WTC11 (cell line): ENCODE data around the gene POLA1.

Experiments
- ATF3 ChIP-seq: sonication (generic); formaldehyde crosslinking; conservative IDR thresholded peaks from 2 replicates; pipeline ENCODE4 v1.8.1; 2022; ENCODE audit warnings: mild to moderate bottlenecking, missing genetic modification reagents
- CTCF ChIP-seq: fragments of 200-600 bp; IDR thresholded peaks from 2 replicates; pipeline ENCODE4 v1.8.0; 2022; ENCODE audit warnings: antibody characterized with exemption
- FOXP1 ChIP-seq: sonication (generic); formaldehyde crosslinking; IDR thresholded peaks from 2 replicates; pipeline ENCODE4 v1.8.0; 2022; ENCODE audit warnings: missing genetic modification reagents, mild to moderate bottlenecking, moderate library complexity, borderline replicate concordance
- GABPB1 ChIP-seq: sonication (generic); formaldehyde crosslinking; IDR thresholded peaks from 2 replicates; pipeline ENCODE4 v1.8.1; 2023; ENCODE audit warnings: mild to moderate bottlenecking, missing genetic modification reagents
- IRF2 ChIP-seq: sonication (generic); formaldehyde crosslinking; IDR thresholded peaks from 2 replicates; pipeline ENCODE4 v1.8.0; 2022; ENCODE audit warnings: low read depth, missing genetic modification reagents, borderline replicate concordance
- NR3C1 ChIP-seq: sonication (generic); formaldehyde crosslinking; conservative IDR thresholded peaks from 2 replicates; pipeline ENCODE4 v1.8.1; 2023; ENCODE audit warnings: low read depth, mild to moderate bottlenecking, missing genetic modification reagents
- USF2 ChIP-seq: sonication (generic); formaldehyde crosslinking; IDR thresholded peaks from 2 replicates; pipeline ENCODE4 v1.8.1; 2023; ENCODE audit warnings: mild to moderate bottlenecking, missing genetic modification reagents, moderate library complexity
- ZNF416 ChIP-seq: fragments of 250-450 bp; sonication (Bioruptor Pico); IDR thresholded peaks from 2 replicates; pipeline ENCODE4 v1.9.0; 2021; ENCODE audit warnings: mild to moderate bottlenecking, inconsistent platforms

- TF ChIP-seq USF2 (CRISPR knock-in tag) (no peak), GABPB1 (CRISPR knock-in tag) (no peak), CTCF (no peak), IRF2 (CRISPR knock-in tag) (no peak), ATF3 (CRISPR knock-in tag) (no peak), ZNF416 (CRISPR knock-in tag) (no peak), FOXP1 (CRISPR knock-in tag) (no peak), NR3C1 (CRISPR knock-in tag) (no peak)
Observed at GRCh38 chrX:25039036-25039435, 345.3 kb downstream of the POLA1 start.
